Bronchial epithelial cell (primary cell): ENCODE data around the gene JMJD6. TPM values are rescaled to one million over a fixed set of nuclear protein-coding genes. Genes with fewer than 3 reads are reported as not detected.

Source experiments
- DNase-seq: peaks from one replicate; pipeline ENCODE4 v3.0.0-alpha.2; 2010; ENCODE audit warnings: low read depth
- FAIRE-seq: peaks from 2 replicates; lab custom pipeline; 2011; peaks lifted over from hg19 to GRCh38; lab: Jason Lieb, UNC
- H3K27me3 ChIP-seq: 2 replicates; pipeline ENCODE4 v1.5.1; 2011; ENCODE audit warnings: low read length; ENCODE audit not compliant: control insufficient read depth, insufficient read depth
- H3K36me3 ChIP-seq: 2 replicates; pipeline ENCODE4 v1.5.1; 2011; ENCODE audit warnings: low read length; ENCODE audit not compliant: control insufficient read depth, insufficient read depth
- H3K4me3 ChIP-seq: 2 replicates; pipeline ENCODE4 v1.5.1; 2011; ENCODE audit warnings: mild to moderate bottlenecking, low read depth, low read length, control low read depth
- total RNA-seq: library from RNA; depleted of rRNA; stranded (reverse); fragments of >200 nt; gene quantifications from 2 replicates; pipeline ENCODE4 v1.2.1, GENCODE V29; 2014
- TF ChIP-seq, protein P1 (sequence below): IDR thresholded peaks from 2 replicates; pipeline ENCODE4 v1.5.1; 2011; ENCODE audit warnings: mild to moderate bottlenecking, moderate library complexity, low read length, control low read depth, inconsistent platforms; ENCODE audit not compliant: insufficient read depth, severe bottlenecking

Gene JMJD6
- total RNA-seq, 1 donor from 2014 or later, result 16.6 TPM

GRCh38 chr17:76722279-76722678 is 4.1 kb downstream of the JMJD6 start:
- TF ChIP-seq, protein P1, sequence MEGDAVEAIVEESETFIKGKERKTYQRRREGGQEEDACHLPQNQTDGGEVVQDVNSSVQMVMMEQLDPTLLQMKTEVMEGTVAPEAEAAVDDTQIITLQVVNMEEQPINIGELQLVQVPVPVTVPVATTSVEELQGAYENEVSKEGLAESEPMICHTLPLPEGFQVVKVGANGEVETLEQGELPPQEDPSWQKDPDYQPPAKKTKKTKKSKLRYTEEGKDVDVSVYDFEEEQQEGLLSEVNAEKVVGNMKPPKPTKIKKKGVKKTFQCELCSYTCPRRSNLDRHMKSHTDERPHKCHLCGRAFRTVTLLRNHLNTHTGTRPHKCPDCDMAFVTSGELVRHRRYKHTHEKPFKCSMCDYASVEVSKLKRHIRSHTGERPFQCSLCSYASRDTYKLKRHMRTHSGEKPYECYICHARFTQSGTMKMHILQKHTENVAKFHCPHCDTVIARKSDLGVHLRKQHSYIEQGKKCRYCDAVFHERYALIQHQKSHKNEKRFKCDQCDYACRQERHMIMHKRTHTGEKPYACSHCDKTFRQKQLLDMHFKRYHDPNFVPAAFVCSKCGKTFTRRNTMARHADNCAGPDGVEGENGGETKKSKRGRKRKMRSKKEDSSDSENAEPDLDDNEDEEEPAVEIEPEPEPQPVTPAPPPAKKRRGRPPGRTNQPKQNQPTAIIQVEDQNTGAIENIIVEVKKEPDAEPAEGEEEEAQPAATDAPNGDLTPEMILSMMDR, result no peak
- Histone ChIP-seq H3K27me3 (no peaks in the 10 kb centered on the region), H3K4me3 (no peak overlapping the region), H3K36me3 (peaks cover 29% of the 10 kb centered on the region)
- DNase-seq (no peak), FAIRE-seq (no peak)

DNA sequence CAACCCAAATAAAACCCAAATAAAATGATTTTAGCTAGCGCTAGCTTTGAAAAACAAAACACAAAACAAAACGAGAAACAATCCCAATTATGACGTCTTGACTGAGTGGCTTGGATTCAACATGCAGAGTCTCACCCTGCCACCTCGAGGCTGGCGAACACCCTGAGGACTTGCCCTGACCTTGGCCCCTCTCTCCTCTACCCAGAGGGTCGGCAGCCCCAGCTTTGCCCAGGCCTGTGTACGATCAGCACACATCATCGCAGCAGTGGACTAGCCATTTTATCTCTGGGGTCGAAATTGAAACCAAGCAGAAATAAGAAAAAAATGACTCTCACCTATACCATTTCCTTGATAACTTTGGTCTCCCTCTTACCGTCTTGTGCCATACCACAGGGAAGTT is 4.9 kb downstream of the JMJD6 start:
- Histone ChIP-seq H3K27me3 (no peaks in the 10 kb centered on the region), H3K36me3 (peaks cover 29% of the 10 kb centered on the region), H3K4me3 (no peak overlapping the region)
- FAIRE-seq (no peak), DNase-seq (no peak)
- TF ChIP-seq, protein P1, result no peak

DNA sequence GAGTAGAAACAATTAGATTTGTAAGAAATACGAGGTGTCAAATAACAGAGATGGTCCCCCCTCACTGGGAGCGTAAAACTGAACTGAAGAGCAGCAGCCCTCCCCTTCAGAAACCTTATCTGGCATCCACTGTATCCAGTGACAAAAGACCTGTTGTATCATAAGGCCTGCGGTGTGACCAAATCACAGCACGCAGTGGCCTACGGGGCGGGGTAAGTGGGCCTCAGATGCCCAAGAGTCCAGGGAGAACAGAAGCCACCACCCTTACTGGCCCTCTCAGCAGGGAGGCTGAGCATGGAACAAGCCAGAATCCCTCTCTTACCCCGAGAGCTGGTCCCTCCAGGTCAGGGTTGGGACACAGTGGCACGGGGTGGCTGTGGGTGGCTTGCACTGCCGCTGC is 5.5 kb downstream of the JMJD6 start:
- DNase-seq, result no peak
- no peak for FAIRE-seq
- H3K4me3 ChIP-seq, result no peak overlapping the region
- peaks cover 29% of the 10 kb centered on the region for H3K36me3 ChIP-seq
- H3K27me3 ChIP-seq, result no peaks in the 10 kb centered on the region
- TF ChIP-seq, protein P1, result no peak

- TF ChIP-seq, protein P1, result no peak
- Histone ChIP-seq H3K4me3 (no peak overlapping the region), H3K27me3 (no peaks in the 10 kb centered on the region), H3K36me3 (peaks cover 29% of the 10 kb centered on the region)
- DNase-seq, result no peak
- FAIRE-seq, result no peak
These were observed 6.2 kb downstream of the JMJD6 start for GRCh38 chr17:76720211-76720610.

GRCh38 chr17:76718516-76718915 is 7.9 kb downstream of the JMJD6 start:
- TF ChIP-seq, protein P1, result no peak
- H3K27me3 ChIP-seq, result no peaks in the 10 kb centered on the region
- H3K4me3 ChIP-seq, result no peak overlapping the region
- FAIRE-seq (no peak), DNase-seq (no peak)
- peaks cover 25% of the 10 kb centered on the region for H3K36me3 ChIP-seq

DNA sequence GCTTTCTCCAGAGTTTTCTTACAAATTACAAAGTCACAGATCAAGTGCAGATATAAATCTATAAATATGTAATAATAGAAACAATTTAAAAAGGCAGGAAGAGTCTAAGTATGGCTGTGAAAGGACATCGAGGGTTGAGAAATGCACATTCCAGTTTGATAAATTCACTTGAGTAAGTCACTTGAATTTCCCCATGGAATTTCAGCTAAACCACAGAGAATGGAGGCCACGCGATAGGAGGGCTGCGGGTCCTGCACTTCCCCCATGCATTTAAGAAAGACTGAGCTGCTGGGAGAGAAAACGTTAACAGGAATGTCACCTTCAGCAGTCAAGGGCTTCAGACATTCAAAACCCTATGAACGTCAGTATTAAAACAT is 9.6 kb downstream of the JMJD6 start:
- H3K36me3 ChIP-seq, result peaks cover 18% of the 10 kb centered on the region
- no peak overlapping the region for H3K4me3 ChIP-seq
- FAIRE-seq (no peak), DNase-seq (no peak)
- TF ChIP-seq, protein P1, result no peak
- no peaks in the 10 kb centered on the region for H3K27me3 ChIP-seq
